HCT116 (cell line): ENCODE results near the gene SSU72. TPM values are rescaled to one million over a fixed set of nuclear protein-coding genes. Genes with fewer than 3 reads are reported as not detected.

Source experiments
- ATAC-seq: fragments of 200-7000 bp; cut with Tn5 transposase; 2 replicates; pipeline ENCODE4 v1.9.1; 2020; ENCODE audit warnings: mild to moderate bottlenecking, moderate library complexity
- BruUV-seq: library from RNA; stranded (reverse); fragments of 400-500 nt; replicated peaks from 2 replicates; lab custom pipeline; 2021; lab: Mats Ljungman, UMichigan
- CTCF ChIA-PET: fragments of 300-600 bp; sonication (Branson Sonifier 250); formaldehyde crosslinking; loops from one replicate; lab custom pipeline; 2021; ENCODE audit warnings: antibody characterized with exemption; lab: Charles Lee
- POLR2A ChIA-PET: fragments of 300-600, 350-600 bp; sonication (Branson Sonifier 250); formaldehyde crosslinking; loops from one replicate; lab custom pipeline; 2021; ENCODE audit warnings: antibody characterized with exemption; lab: Charles Lee
- RAD21 ChIA-PET, 2 experiments: fragments of 300-600 bp; sonication (Branson Sonifier 250); formaldehyde crosslinking; loops; one replicate each; lab custom pipeline; 2023; ENCODE audit warnings: low total read pairs in 2 of 2; ENCODE audit not compliant: uncharacterized antibody in 2 of 2, unreplicated experiment in 2 of 2, low non-redundant PET in 1 of 2; lab: Charles Lee
- DNase-seq: peaks from one replicate; pipeline ENCODE4 v3.0.0-alpha.2; 2010; ENCODE audit warnings: low read depth, low spot score
- H2AFZ ChIP-seq: fragments of 200-600 bp; shearing (Covaris generic), sonication (generic); 2 replicates; pipeline ENCODE4 v1.6.1; 2017; ENCODE audit warnings: low read depth, mixed run types, mixed read lengths, antibody characterized with exemption, low read length; ENCODE audit not compliant: poor library complexity, severe bottlenecking
- H3K27ac ChIP-seq: 2 replicates; pipeline ENCODE4 v1.5.1; 2012; ENCODE audit warnings: low read depth, low read length
- H3K27me3 ChIP-seq: fragments of 200-600 bp; sonication (generic); 2 replicates; pipeline ENCODE4 v1.6.1; 2016; ENCODE audit warnings: mixed run types, low read length, mixed read lengths; ENCODE audit not compliant: insufficient read depth
- H3K36me3 ChIP-seq, 2 experiments: fragments of 200-500 bp in 1 of 2; fragments of 200-600 bp in 1 of 2; sonication (Bioruptor generic) in 1 of 2; sonication (generic) in 1 of 2; 2 replicates each; pipeline versions ENCODE4 v1.5.1 to v1.6.1; 2014 to 2016; ENCODE audit warnings: low read length in 2 of 2, inconsistent platforms in 1 of 2, mixed read lengths in 1 of 2, mixed run types in 1 of 2; ENCODE audit not compliant: insufficient read depth in 2 of 2, control insufficient read depth in 1 of 2
- H3K4me1 ChIP-seq, 2 experiments: fragments of 200-600 bp in 1 of 2; sonication (generic) in 1 of 2; 2 replicates each; pipeline versions ENCODE4 v1.5.1 to v1.6.1; 2012 to 2017; ENCODE audit warnings: low read length in 2 of 2, inconsistent platforms in 1 of 2, mild to moderate bottlenecking in 1 of 2, mixed read lengths in 1 of 2, mixed run types in 1 of 2, moderate library complexity in 1 of 2; ENCODE audit not compliant: insufficient read depth in 2 of 2, control insufficient read depth in 1 of 2
- H3K4me2 ChIP-seq: fragments of 200-600 bp; sonication (generic); 2 replicates; pipeline ENCODE4 v1.6.1; 2017; ENCODE audit warnings: mixed run types, low read length, mixed read lengths
- H3K4me3 ChIP-seq, 2 experiments: fragments of 200-600 bp in 1 of 2; sonication (generic) in 1 of 2; replicated peaks in 1 of 2; 2 replicates each; pipeline ENCODE4 v1.5.1; 2011 to 2016; ENCODE audit warnings: low read length in 2 of 2, control low read depth in 1 of 2, low read depth in 1 of 2, mild to moderate bottlenecking in 1 of 2, mixed read lengths in 1 of 2, mixed run types in 1 of 2
- H3K79me2 ChIP-seq: fragments of 200-600 bp; sonication (generic); 2 replicates; pipeline ENCODE4 v1.6.1; 2017; ENCODE audit warnings: mild to moderate bottlenecking, mixed run types, low read length, moderate library complexity, mixed read lengths; ENCODE audit not compliant: insufficient read depth
- H3K9ac ChIP-seq: fragments of 200-600 bp; sonication (generic); 2 replicates; pipeline ENCODE4 v1.6.1; 2016; ENCODE audit warnings: low read length, mixed read lengths
- H3K9me2 ChIP-seq: fragments of 200-600 bp; sonication (generic), shearing (Covaris generic); 2 replicates; pipeline ENCODE4 v1.6.1; 2017; ENCODE audit warnings: mixed run types, mild to moderate bottlenecking, moderate library complexity; ENCODE audit not compliant: insufficient read depth
- H3K9me3 ChIP-seq, 2 experiments: fragments of 200-500 bp in 1 of 2; fragments of 200-600 bp in 1 of 2; sonication (Bioruptor generic) in 1 of 2; sonication (generic) in 1 of 2; 2 replicates each; pipeline ENCODE4 v1.6.1; 2014 to 2017; ENCODE audit warnings: low read length in 2 of 2, mixed read lengths in 2 of 2, inconsistent platforms in 1 of 2, low read depth in 1 of 2, mild to moderate bottlenecking in 1 of 2, mixed run types in 1 of 2, moderate library complexity in 1 of 2; ENCODE audit not compliant: control insufficient read depth in 1 of 2, insufficient read depth in 1 of 2
- H4K20me1 ChIP-seq: fragments of 200-600 bp; sonication (generic), shearing (Covaris generic); 2 replicates; pipeline ENCODE4 v1.6.1; 2017; ENCODE audit warnings: mixed run types, mild to moderate bottlenecking, moderate library complexity; ENCODE audit not compliant: insufficient read depth
- ATF3 ChIP-seq: IDR thresholded peaks from 2 replicates; pipeline ENCODE4 v1.6.1; 2012
- CEBPB ChIP-seq: IDR thresholded peaks from 2 replicates; pipeline ENCODE4 v1.6.1; 2012; ENCODE audit warnings: low read depth
- CTCF ChIP-seq, 3 experiments: fragments of 200-600 bp in 1 of 3; sonication (generic) in 1 of 3; IDR thresholded peaks in 2 of 3; conservative IDR thresholded peaks in 1 of 3; 2 replicates each; pipeline ENCODE4 v1.5.1; 2012 to 2017; ENCODE audit warnings: low read depth in 2 of 3, low read length in 2 of 3, antibody characterized with exemption in 1 of 3, borderline replicate concordance in 1 of 3, control low read depth in 1 of 3, mild to moderate bottlenecking in 1 of 3, mixed read lengths in 1 of 3, mixed run types in 1 of 3, moderate library complexity in 1 of 3; ENCODE audit not compliant: insufficient read depth in 1 of 3
- ELF1 ChIP-seq: IDR thresholded peaks from 2 replicates; pipeline ENCODE4 v1.6.1; 2012; ENCODE audit warnings: low read depth, borderline replicate concordance
- EZH2 ChIP-seq: fragments of 200-600 bp; sonication (generic); IDR thresholded peaks from 2 replicates; pipeline ENCODE4 v1.6.1; 2017; ENCODE audit warnings: antibody characterized with exemption, mixed run types
- EZH2phosphoT487 ChIP-seq: fragments of 200-600 bp; IDR thresholded peaks from 2 replicates; pipeline ENCODE4 v1.6.1; 2018; ENCODE audit warnings: antibody characterized with exemption, borderline replicate concordance
- POLR2A ChIP-seq: IDR thresholded peaks from 2 replicates; pipeline ENCODE4 v1.7.0; 2011; ENCODE audit warnings: borderline replicate concordance; ENCODE audit not compliant: insufficient read depth, insufficient read length; ENCODE audit errors: extremely low read depth
- POLR2AphosphoS5 ChIP-seq: IDR thresholded peaks from 2 replicates; pipeline ENCODE4 v1.6.1; 2011; ENCODE audit warnings: mild to moderate bottlenecking, low read depth, low read length, moderate library complexity
- RAD21 ChIP-seq: IDR thresholded peaks from 2 replicates; pipeline ENCODE4 v1.6.1; 2012; ENCODE audit warnings: low read depth, mild to moderate bottlenecking
- SIN3A ChIP-seq: IDR thresholded peaks from 2 replicates; pipeline ENCODE4 v1.6.1; 2012; ENCODE audit warnings: low read depth
- SRF ChIP-seq: IDR thresholded peaks from 2 replicates; pipeline ENCODE4 v1.6.1; 2012; ENCODE audit warnings: low read depth
- ZFX ChIP-seq: fragments of 450-650 bp; IDR thresholded peaks from 2 replicates; pipeline ENCODE4 v1.6.1; 2017
- ZNF274 ChIP-seq: fragments of 200-500 bp; sonication (Bioruptor generic); IDR thresholded peaks from 2 replicates; pipeline ENCODE4 v1.6.1; 2014; ENCODE audit warnings: mild to moderate bottlenecking, low read depth, low read length, inconsistent platforms
- intact Hi-C: fragments of 100-400 bp; cut with micrococcal nuclease; formaldehyde crosslinking; loops from 2 replicates; pipeline ENCODE4 v1.10.0; 2022
- total RNA-seq: library from RNA; stranded (reverse); gene quantifications from one replicate; pipeline ENCODE4 v1.2.1, GENCODE V29; 2021; ENCODE audit not compliant: unreplicated experiment
- TF ChIP-seq, protein P1 (sequence below): IDR thresholded peaks from 2 replicates; pipeline ENCODE4 v1.6.1; 2012

Gene SSU72
- total RNA-seq, 1 experiment from 2014 or later = 134 TPM

DNA sequence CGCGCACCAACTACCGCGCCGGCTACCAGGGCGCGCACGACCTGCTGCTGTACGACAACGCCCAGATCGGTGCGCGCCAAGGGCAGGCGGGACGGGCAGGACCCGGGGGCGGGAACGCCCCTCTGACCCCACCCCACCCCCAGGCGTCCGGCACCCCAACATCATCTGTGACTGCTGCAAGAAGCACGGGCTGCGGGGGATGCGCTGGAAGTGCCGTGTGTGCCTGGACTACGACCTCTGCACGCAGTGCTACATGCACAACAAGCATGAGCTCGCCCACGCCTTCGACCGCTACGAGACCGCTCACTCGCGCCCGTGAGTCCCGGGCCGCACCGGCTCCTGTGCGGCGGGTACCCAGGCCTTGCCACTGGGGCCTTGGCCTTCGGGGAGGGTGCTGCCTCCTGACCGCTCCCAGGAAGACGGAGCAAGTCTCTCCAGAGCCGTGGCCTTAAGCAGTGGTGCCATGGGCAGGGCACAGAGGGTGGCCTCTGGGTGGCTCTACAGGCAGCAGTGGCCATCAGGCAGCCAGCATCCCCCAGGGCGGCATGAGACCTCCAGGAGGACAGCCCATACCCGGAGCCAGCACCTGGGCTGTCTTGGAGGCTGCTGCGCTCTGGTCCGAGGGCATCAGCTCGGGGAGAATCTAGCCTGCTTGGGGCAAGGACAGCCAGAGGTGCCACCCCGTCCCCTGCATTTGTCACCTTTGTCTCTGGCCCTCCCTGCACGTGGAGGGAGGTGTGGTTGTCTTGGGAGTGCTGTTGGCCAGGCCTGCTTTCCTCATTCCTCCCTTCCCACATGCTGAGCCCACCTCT is 49.2 kb upstream of the SSU72 start:
- Histone ChIP-seq H3K4me2 (no peak overlapping the region), H3K9ac (no peak overlapping the region), H3K9me3 (no peaks in the 10 kb centered on the region), H3K4me3 (no peak overlapping the region), H3K4me1 (peaks cover 4 to 41% of the 10 kb centered on the region in 2 experiments), H3K27ac (no peak overlapping the region; the same call in 1 of the 2 replicates), H3K79me2 (peaks cover 12% of the 10 kb centered on the region; the same call in 1 of the 2 replicates), H3K9me2 (no peaks in the 10 kb centered on the region), H2AFZ (no peak overlapping the region), H4K20me1 (no peaks in the 10 kb centered on the region), H3K36me3 (no peaks in the 10 kb centered on the region), H3K27me3 (no peaks in the 10 kb centered on the region)
- ChIA-PET CTCF (no interaction called here), RAD21 (no interaction called here), POLR2A (no interaction called here)
- TF ChIP-seq EZH2phosphoT487 = no peak
- TF ChIP-seq, protein P1, sequence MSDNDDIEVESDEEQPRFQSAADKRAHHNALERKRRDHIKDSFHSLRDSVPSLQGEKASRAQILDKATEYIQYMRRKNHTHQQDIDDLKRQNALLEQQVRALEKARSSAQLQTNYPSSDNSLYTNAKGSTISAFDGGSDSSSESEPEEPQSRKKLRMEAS = no peak
- no peak for TF ChIP-seq POLR2AphosphoS5
- intact Hi-C loops = no loop called here
- BruUV-seq = no TSS peak
- ATAC-seq = no peak
- DNase-seq = no peak

- H3K27me3 ChIP-seq = no peaks in the 10 kb centered on the region
- H2AFZ ChIP-seq = no peak overlapping the region
- CTCF ChIA-PET = no interaction called here
- ATAC-seq (no peak), DNase-seq (no peak)
- H3K9ac ChIP-seq = no peak overlapping the region
- H3K27ac ChIP-seq = no peak overlapping the region; the same call in 1 of the 2 replicates
- H3K4me2 ChIP-seq = no peak overlapping the region
- no peaks in the 10 kb centered on the region; a peak in 1 of 4 replicates for H3K36me3 ChIP-seq
- no peak overlapping the region for H3K4me3 ChIP-seq
- H3K9me3 ChIP-seq = no peaks in the 10 kb centered on the region
- POLR2A ChIA-PET = no interaction called here
- no TSS peak for BruUV-seq
- H4K20me1 ChIP-seq = no peaks in the 10 kb centered on the region
- peaks cover 6% of the 10 kb centered on the region; the same call in 1 of the 2 replicates for H3K79me2 ChIP-seq
- intact Hi-C loops = no loop called here
- H3K9me2 ChIP-seq = no peaks in the 10 kb centered on the region
- RAD21 ChIA-PET = no interaction called here
- peaks cover 4 to 35% of the 10 kb centered on the region in 2 experiments for H3K4me1 ChIP-seq
- TF ChIP-seq ATF3 (no peak), ZNF274 (no peak), ZFX (no peak), RAD21 (no peak), CEBPB (no peak), POLR2A (no peak), SRF (no peak), ELF1 (no peak), EZH2 (no peak), CTCF (IDR thresholded peaks at IDR 0.05 in 2 of 3, conservative IDR thresholded peaks at IDR 0.05 in 1 of 3; ENCODE audit: borderline replicate concordance in 1 of 3, insufficient read depth in 1 of 3, low read depth in 2 of 3, low read length in 2 of 3) (no peak), POLR2AphosphoS5 (no peak), SIN3A (no peak)
Observed at GRCh38 chr1:1623181-1623630, 48.5 kb upstream of the SSU72 start.
